Stomach (tissue), 4 donors: ENCODE data around the gene GJA1.

Experiments used
- CTCF ChIP-seq, 7 experiments: fragments of 450-650 bp in 4 of 7; fragments of 200-600 bp in 3 of 7; sonication (generic) in 3 of 7; IDR thresholded peaks; one replicate each; pipeline ENCODE4 v1.5.1; 2016 to 2019; ENCODE audit warnings: antibody characterized with exemption in 7 of 7, control low read depth in 2 of 7, mild to moderate bottlenecking in 1 of 7
- EP300 ChIP-seq: sonication (generic); formaldehyde crosslinking; IDR thresholded peaks from one replicate; pipeline ENCODE4 v1.6.1; 2017; ENCODE audit warnings: antibody characterized with exemption
- POLR2A ChIP-seq, 4 donors: fragments of 450-650 bp; IDR thresholded peaks; one replicate each; pipeline ENCODE4 v1.6.1; 2016; ENCODE audit warnings: antibody characterized with exemption in 4 of 4, control low read depth in 2 of 4, mild to moderate bottlenecking in 1 of 4, moderate library complexity in 1 of 4
- POLR2AphosphoS5 ChIP-seq, 3 donors: sonication (generic); formaldehyde crosslinking; IDR thresholded peaks; one replicate each; pipeline ENCODE4 v1.6.1; 2016; ENCODE audit warnings: antibody characterized with exemption in 3 of 3

GRCh38 chr6:121479486-121480098 is 44.1 kb downstream of the GJA1 start:
- TF ChIP-seq CTCF (IDR thresholded peaks at IDR 0.05), result no peak
- no peak for TF ChIP-seq POLR2AphosphoS5 (IDR thresholded peaks at IDR 0.05)
- TF ChIP-seq EP300, result no peak
- no peak for TF ChIP-seq POLR2A (IDR thresholded peaks at IDR 0.05)
